ENCODE results near the gene KLHL5. TPM values are rescaled to one million over a fixed set of nuclear protein-coding genes. Genes with fewer than 3 reads are reported as not detected.

Gene KLHL5
- total RNA-seq, 1 donor from 2014 or later, result 65.9 TPM

- H3K4me3 Mint-ChIP-seq, result no peak overlapping the region
- no peak overlapping the region for H3K4me2 ChIP-seq
- H2AFZ ChIP-seq (replicated peaks), result no peak overlapping the region
- H3K27ac Mint-ChIP-seq, result no peak overlapping the region
- peaks cover 4% of the 10 kb centered on the region for H3K36me3 Mint-ChIP-seq
- no peak overlapping the region for H3K27ac ChIP-seq
- TF ChIP-seq EZH2 (IDR thresholded peaks at IDR 0.05), result no peak
- TF ChIP-seq CTCF (IDR thresholded peaks at IDR 0.05), result no peak
- TF ChIP-seq EZH2phosphoT487 (IDR thresholded peaks at IDR 0.05), result no peak
- H3K9me3 Mint-ChIP-seq, result no peaks in the 10 kb centered on the region
- H3K27me3 ChIP-seq, result no peaks in the 10 kb centered on the region
- peaks cover 4% of the 10 kb centered on the region for H3F3A ChIP-seq (ENCODE audit: low read depth)
- no peak overlapping the region for H3K4me3 ChIP-seq
- no peaks in the 10 kb centered on the region for H3K36me3 ChIP-seq
- H3K79me2 ChIP-seq (ENCODE audit: low read depth), result peaks cover 67% of the 10 kb centered on the region
- H3K27me3 Mint-ChIP-seq (ENCODE audit: insufficient read depth, low read depth), result no peaks in the 10 kb centered on the region
- H3K4me1 Mint-ChIP-seq, result peaks cover 4% of the 10 kb centered on the region
- peaks cover 35% of the 10 kb centered on the region for H4K20me1 ChIP-seq (ENCODE audit: low read depth)
- no peak for DNase-seq (ENCODE audit: low spot score)
- no peak overlapping the region for H3K9ac ChIP-seq
- no peaks in the 10 kb centered on the region for H3K9me3 ChIP-seq (ENCODE audit: low read depth)
- peaks cover 10% of the 10 kb centered on the region for H3K4me1 ChIP-seq
Measured at GRCh38 chr4:39067451-39067850, 5.4 kb downstream of the KLHL5 start.

- Histone ChIP-seq H2AFZ (replicated peaks) (no peak overlapping the region), H3K4me3 (no peak overlapping the region), H3K79me2 (ENCODE audit: low read depth) (peaks cover 53% of the 10 kb centered on the region), H3K27me3 (no peaks in the 10 kb centered on the region), H3K4me2 (no peak overlapping the region), H3K27ac (no peak overlapping the region), H3K4me1 (no peaks in the 10 kb centered on the region), H3K9ac (no peak overlapping the region), H3F3A (ENCODE audit: low read depth) (no peaks in the 10 kb centered on the region), H4K20me1 (ENCODE audit: low read depth) (peaks cover 25% of the 10 kb centered on the region), H3K36me3 (no peaks in the 10 kb centered on the region), H3K9me3 (ENCODE audit: low read depth) (no peaks in the 10 kb centered on the region)
- H3K36me3 Mint-ChIP-seq, result peaks cover 4% of the 10 kb centered on the region
- no peaks in the 10 kb centered on the region for H3K4me1 Mint-ChIP-seq
- no peak for DNase-seq (ENCODE audit: low spot score)
- no peaks in the 10 kb centered on the region for H3K27me3 Mint-ChIP-seq (ENCODE audit: insufficient read depth, low read depth)
- no peak for TF ChIP-seq EZH2 (IDR thresholded peaks at IDR 0.05)
- TF ChIP-seq EZH2phosphoT487 (IDR thresholded peaks at IDR 0.05), result no peak
- no peak for TF ChIP-seq CTCF (IDR thresholded peaks at IDR 0.05)
- no peaks in the 10 kb centered on the region for H3K9me3 Mint-ChIP-seq
- no peak overlapping the region for H3K27ac Mint-ChIP-seq
- H3K4me3 Mint-ChIP-seq, result no peak overlapping the region
Measured at GRCh38 chr4:39068907-39069306, 6.9 kb downstream of the KLHL5 start.

GRCh38 chr4:39078829-39079228 lies 16.8 kb downstream of the KLHL5 start:
- Mint-ChIP-seq H3K27ac (no peak overlapping the region), H3K4me3 (no peak overlapping the region), H3K9me3 (no peaks in the 10 kb centered on the region), H3K4me1 (no peaks in the 10 kb centered on the region), H3K36me3 (peaks cover 28% of the 10 kb centered on the region), H3K27me3 (ENCODE audit: insufficient read depth, low read depth) (no peaks in the 10 kb centered on the region)
- Histone ChIP-seq H3K27ac (no peak overlapping the region), H2AFZ (replicated peaks) (no peak overlapping the region), H3K9me3 (ENCODE audit: low read depth) (no peaks in the 10 kb centered on the region), H3K79me2 (ENCODE audit: low read depth) (no peaks in the 10 kb centered on the region), H3K9ac (no peak overlapping the region), H3K4me2 (no peak overlapping the region), H3K36me3 (no peaks in the 10 kb centered on the region), H4K20me1 (ENCODE audit: low read depth) (no peaks in the 10 kb centered on the region), H3K27me3 (no peaks in the 10 kb centered on the region), H3K4me1 (no peaks in the 10 kb centered on the region), H3K4me3 (no peak overlapping the region), H3F3A (ENCODE audit: low read depth) (no peaks in the 10 kb centered on the region)
- no peak for TF ChIP-seq EZH2 (IDR thresholded peaks at IDR 0.05)
- no peak for TF ChIP-seq CTCF (IDR thresholded peaks at IDR 0.05)
- no peak for TF ChIP-seq EZH2phosphoT487 (IDR thresholded peaks at IDR 0.05)
- DNase-seq (ENCODE audit: low spot score), result no peak

All from neural progenitor cell (in vitro differentiated cells).